GM21390 (cell line): ENCODE data around the gene PPM1L.

ENCODE experiments used
- ATAC-seq: cut with Tn5 transposase; IDR thresholded peaks from one replicate; pipeline ENCODE4 v1.9.1; 2021; ENCODE audit not compliant: unreplicated experiment

Gene PPM1L

GRCh38 chr3:160921020-160921635 lies 165.1 kb downstream of the PPM1L start:
- no peak for ATAC-seq

- no peak for ATAC-seq
Measured at GRCh38 chr3:160924776-160925175, 168.7 kb downstream of the PPM1L start.

GRCh38 chr3:160927620-160928019 lies 171.6 kb downstream of the PPM1L start:
- no peak for ATAC-seq

GRCh38 chr3:160928183-160928726 lies 172.2 kb downstream of the PPM1L start:
- no peak for ATAC-seq

- ATAC-seq = no peak
Measured at GRCh38 chr3:160929595-160929994, 173.6 kb downstream of the PPM1L start.

GRCh38 chr3:160931474-160931873 lies 175.4 kb downstream of the PPM1L start:
- ATAC-seq = no peak

- ATAC-seq = no peak
Measured at GRCh38 chr3:160935413-160936095, 179.5 kb downstream of the PPM1L start.

GRCh38 chr3:160941885-160942494 lies 186.0 kb downstream of the PPM1L start:
- peak; percentile 97 for ATAC-seq

GRCh38 chr3:160943996-160944395 lies 188.0 kb downstream of the PPM1L start:
- no peak for ATAC-seq

GRCh38 chr3:160945336-160945735 lies 189.3 kb downstream of the PPM1L start:
- no peak for ATAC-seq

- no peak for ATAC-seq
Measured at GRCh38 chr3:160948273-160948672, 192.2 kb downstream of the PPM1L start.

GRCh38 chr3:160949460-160949859 lies 193.4 kb downstream of the PPM1L start:
- no peak for ATAC-seq

GRCh38 chr3:160950542-160950941 lies 194.5 kb downstream of the PPM1L start:
- ATAC-seq = no peak

- no peak for ATAC-seq
Measured at GRCh38 chr3:160950954-160951353, 194.9 kb downstream of the PPM1L start.

GRCh38 chr3:160951642-160952487 lies 195.8 kb downstream of the PPM1L start:
- no peak for ATAC-seq

GRCh38 chr3:160953686-160954085 lies 197.7 kb downstream of the PPM1L start:
- ATAC-seq = no peak

- ATAC-seq = peak; percentile 86
Measured at GRCh38 chr3:160956785-160957184, 200.8 kb downstream of the PPM1L start.

- ATAC-seq = no peak
Measured at GRCh38 chr3:160960568-160960967, 204.5 kb downstream of the PPM1L start.

- no peak for ATAC-seq
Measured at GRCh38 chr3:160963949-160964348, 207.9 kb downstream of the PPM1L start.

GRCh38 chr3:160968761-160969160 lies 212.7 kb downstream of the PPM1L start:
- ATAC-seq = no peak
